H9 (cell line): ENCODE data around the gene TRPM3. TPM values are rescaled to one million over a fixed set of nuclear protein-coding genes. Genes with fewer than 3 reads are reported as not detected.

ENCODE experiments used
- DNase-seq: peaks from one replicate; pipeline ENCODE4 v3.0.0-alpha.2; 2017
- H2AFZ ChIP-seq: one replicate; pipeline ENCODE4 v1.6.1; 2013; ENCODE audit warnings: mild to moderate bottlenecking, low read length, control low read depth, moderate library complexity
- H2AK5ac ChIP-seq: 2 replicates; pipeline ENCODE4 v1.6.1; 2013; ENCODE audit warnings: low read length, control low read depth, mixed read lengths; ENCODE audit not compliant: insufficient read length
- H2BK120ac ChIP-seq: one replicate; pipeline ENCODE4 v1.6.1; 2013; ENCODE audit warnings: low read depth, mild to moderate bottlenecking, low read length, control low read depth, inconsistent platforms; ENCODE audit not compliant: poor library complexity, severe bottlenecking
- H2BK12ac ChIP-seq: 2 replicates; pipeline ENCODE4 v1.6.1; 2013; ENCODE audit warnings: low read length, control low read depth, mixed read lengths, low read depth; ENCODE audit not compliant: insufficient read length
- H2BK15ac ChIP-seq: 2 replicates; pipeline ENCODE4 v1.6.1; 2013; ENCODE audit warnings: low read depth, low read length, control low read depth
- H2BK20ac ChIP-seq: one replicate; pipeline ENCODE4 v1.6.1; 2013; ENCODE audit warnings: low read depth, mild to moderate bottlenecking, low read length, control low read depth, inconsistent platforms; ENCODE audit not compliant: poor library complexity, severe bottlenecking
- H2BK5ac ChIP-seq: 2 replicates; pipeline ENCODE4 v1.6.1; 2013; ENCODE audit warnings: low read length, control low read depth, mixed read lengths; ENCODE audit not compliant: insufficient read length
- H3K14ac ChIP-seq: 2 replicates; pipeline ENCODE4 v1.6.1; 2013; ENCODE audit warnings: low read length, control low read depth; ENCODE audit not compliant: insufficient read depth
- H3K18ac ChIP-seq: 2 replicates; pipeline ENCODE4 v1.6.1; 2013; ENCODE audit warnings: low read depth, mild to moderate bottlenecking, mixed read lengths, low read length, control low read depth; ENCODE audit not compliant: insufficient read length
- H3K23ac ChIP-seq: 2 replicates; pipeline ENCODE4 v1.6.1; 2013; ENCODE audit warnings: low read length, control low read depth, mixed read lengths, low read depth; ENCODE audit not compliant: insufficient read length
- H3K23me2 ChIP-seq: 2 replicates; pipeline ENCODE4 v1.6.1; 2013; ENCODE audit warnings: low read depth, mild to moderate bottlenecking, mixed read lengths, low read length, control low read depth; ENCODE audit not compliant: insufficient read length, poor library complexity, severe bottlenecking
- H3K27ac ChIP-seq: 2 replicates; pipeline ENCODE4 v1.5.1; 2013; ENCODE audit warnings: low read length, control low read depth, mixed read lengths, low read depth; ENCODE audit not compliant: insufficient read length
- H3K27me3 ChIP-seq: 2 replicates; pipeline ENCODE4 v1.6.1; 2013; ENCODE audit warnings: low read length, control low read depth, inconsistent platforms; ENCODE audit not compliant: insufficient read depth
- H3K4ac ChIP-seq: 2 replicates; pipeline ENCODE4 v1.6.1; 2013; ENCODE audit warnings: low read depth, mild to moderate bottlenecking, control low read depth, inconsistent platforms, low read length, moderate library complexity
- H3K4me1 ChIP-seq: 2 replicates; pipeline ENCODE4 v1.6.1; 2013; ENCODE audit warnings: low read length, control low read depth, inconsistent platforms; ENCODE audit not compliant: insufficient read depth
- H3K4me2 ChIP-seq: 2 replicates; pipeline ENCODE4 v1.6.1; 2013; ENCODE audit warnings: low read length, control low read depth, mixed read lengths; ENCODE audit not compliant: insufficient read length, insufficient read depth
- H3K56ac ChIP-seq: 2 replicates; pipeline ENCODE4 v1.6.1; 2013; ENCODE audit warnings: low read depth, mild to moderate bottlenecking, mixed read lengths, low read length, control low read depth; ENCODE audit not compliant: insufficient read length
- H3K79me1 ChIP-seq: 2 replicates; pipeline ENCODE4 v1.6.1; 2013; ENCODE audit warnings: low read depth, mild to moderate bottlenecking, moderate library complexity, low read length, control low read depth, inconsistent platforms; ENCODE audit not compliant: insufficient read depth, poor library complexity, severe bottlenecking
- H3K79me2 ChIP-seq: 2 replicates; pipeline ENCODE4 v1.6.1; 2013; ENCODE audit warnings: low read length, control low read depth, inconsistent platforms; ENCODE audit not compliant: insufficient read depth
- H3K9ac ChIP-seq: 2 replicates; pipeline ENCODE4 v1.6.1; 2013; ENCODE audit warnings: low read length, control low read depth, mixed read lengths; ENCODE audit not compliant: insufficient read length; ENCODE audit errors: extremely low read depth
- H3K9me3 ChIP-seq: one replicate; pipeline ENCODE4 v1.6.1; 2013; ENCODE audit warnings: low read depth, low read length, inconsistent platforms; ENCODE audit not compliant: control insufficient read depth
- H3T11ph ChIP-seq: one replicate; pipeline ENCODE4 v1.6.1; 2013; ENCODE audit warnings: mild to moderate bottlenecking, low read length, control low read depth, inconsistent platforms
- H4K20me1 ChIP-seq: one replicate; pipeline ENCODE4 v1.6.1; 2013; ENCODE audit not compliant: control insufficient read depth, insufficient read length, insufficient read depth
- H4K5ac ChIP-seq: 2 replicates; pipeline ENCODE4 v1.6.1; 2013; ENCODE audit warnings: low read depth, mild to moderate bottlenecking, mixed read lengths, low read length, control low read depth; ENCODE audit not compliant: insufficient read length
- H4K8ac ChIP-seq: replicated peaks from 2 replicates; pipeline ENCODE4 v1.6.1; 2013; ENCODE audit warnings: low read length, control low read depth, mixed read lengths, low read depth; ENCODE audit not compliant: insufficient read length
- H4K91ac ChIP-seq: 2 replicates; pipeline ENCODE4 v1.6.1; 2013; ENCODE audit warnings: low read depth, mild to moderate bottlenecking, moderate library complexity, mixed read lengths, low read length, control low read depth; ENCODE audit not compliant: insufficient read length
- H3K27ac Mint-ChIP-seq, 3 experiments: 2 replicates in 2 of 3; 3 replicates in 1 of 3; pipeline ENCODE4 v1.8.0; 2020 to 2021; ENCODE audit warnings: mixed read lengths in 3 of 3, mild to moderate bottlenecking in 1 of 3, moderate library complexity in 1 of 3
- H3K27me3 Mint-ChIP-seq: 2 replicates; pipeline ENCODE4 v1.8.0; 2021; ENCODE audit warnings: low read depth, mild to moderate bottlenecking, moderate library complexity, mixed read lengths
- H3K36me3 Mint-ChIP-seq, 3 experiments: 2 replicates in 2 of 3; 3 replicates in 1 of 3; pipeline ENCODE4 v1.8.0; 2020 to 2021; ENCODE audit warnings: low read depth in 3 of 3, mixed read lengths in 3 of 3; ENCODE audit not compliant: insufficient read depth in 1 of 3
- H3K4me1 Mint-ChIP-seq, 2 experiments: 2 replicates each; pipeline ENCODE4 v1.8.0; 2020; ENCODE audit warnings: mixed read lengths in 2 of 2
- H3K4me3 Mint-ChIP-seq, 2 experiments: 2 replicates in 1 of 2; 3 replicates in 1 of 2; pipeline ENCODE4 v1.8.0; 2020 to 2021; ENCODE audit warnings: mild to moderate bottlenecking in 2 of 2, mixed read lengths in 2 of 2, moderate library complexity in 1 of 2
- H3K9me3 Mint-ChIP-seq, 2 experiments: 2 replicates in 1 of 2; 3 replicates in 1 of 2; pipeline ENCODE4 v1.8.0; 2020; ENCODE audit warnings: mild to moderate bottlenecking in 2 of 2, mixed read lengths in 2 of 2, moderate library complexity in 1 of 2
- WGBS: extraction: QIAGEN DNeasy Blood & Tissue Kit; methylation state at CpG from one replicate; pipeline ENCODE4 v1.1.7; 2013; ENCODE audit warnings: missing lambda C conversion rate, low lambda C conversion rate, mixed read lengths; ENCODE audit not compliant: insufficient read length; ENCODE audit errors: extremely low coverage; 5-methylcytosine and 5-hydroxymethylcytosine counted together
- total RNA-seq: library from RNA; stranded (reverse); gene quantifications from 2 replicates; pipeline ENCODE4 v1.2.1, GENCODE V29; 2021
- TF ChIP-seq, protein P1 (sequence below): fragments of 200-600 bp; sonication (generic); conservative IDR thresholded peaks from 3 replicates; pipeline ENCODE4 v1.8.0; 2021; ENCODE audit warnings: antibody characterized with exemption, mild to moderate bottlenecking

The TRPM3 gene
- total RNA-seq, 1 experiment from 2014 or later, result 10.3 TPM

DNA sequence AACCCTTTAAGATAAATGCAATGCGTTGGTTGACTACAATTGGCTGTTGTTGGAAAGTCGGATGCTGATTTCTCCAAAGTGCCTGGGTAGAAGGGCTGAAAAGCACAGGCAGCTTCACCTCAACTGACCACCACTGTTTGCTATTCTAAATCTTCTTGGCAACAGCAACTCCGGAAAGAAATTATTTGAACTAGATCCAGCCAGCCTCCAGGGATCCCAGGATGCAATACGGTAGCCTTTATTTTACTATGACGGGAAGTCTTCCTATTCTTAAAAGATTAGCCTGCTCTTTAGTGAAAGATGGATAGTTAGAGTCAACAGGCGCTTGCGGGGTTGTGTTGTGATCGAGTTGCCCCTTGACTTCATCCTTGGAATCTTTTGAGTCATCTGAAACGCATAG is 628.4 kb downstream of the TRPM3 start:
- Histone ChIP-seq H3K4me2 (no peak overlapping the region), H4K5ac (no peak overlapping the region), H2BK12ac (no peak overlapping the region), H3K79me1 (no peaks in the 10 kb centered on the region), H4K8ac (no peak overlapping the region), H2AFZ (no peak overlapping the region), H3K56ac (no peak overlapping the region), H2AK5ac (no peak overlapping the region), H3K9ac (no peak overlapping the region), H3K4ac (no peak overlapping the region), H3K27me3 (no peaks in the 10 kb centered on the region), H2BK5ac (no peak overlapping the region), H2BK20ac (no peak overlapping the region), H2BK120ac (no peak overlapping the region), H2BK15ac (no peak overlapping the region), H3K14ac (no peak overlapping the region), H3K9me3 (no peaks in the 10 kb centered on the region), H3K79me2 (no peaks in the 10 kb centered on the region), H3T11ph (no peak overlapping the region), H3K27ac (no peak overlapping the region), H3K18ac (no peak overlapping the region), H3K23me2 (no peaks in the 10 kb centered on the region), H3K23ac (no peak overlapping the region), H3K4me1 (no peaks in the 10 kb centered on the region), H4K91ac (no peak overlapping the region), H4K20me1 (no peaks in the 10 kb centered on the region)
- Mint-ChIP-seq H3K27ac (no peak overlapping the region), H3K27me3 (peaks cover 1% of the 10 kb centered on the region; the same call in 1 of the 2 replicates), H3K4me1 (no peaks in the 10 kb centered on the region), H3K9me3 (no peaks in the 10 kb centered on the region; a peak in 1 of 5 replicates), H3K4me3 (no peak overlapping the region), H3K36me3 (no peaks in the 10 kb centered on the region; a peak in 1 of 7 replicates)
- DNase-seq, result no peak
- WGBS, result no CpG with 5 or more reads among the region's 9 CpGs
- TF ChIP-seq, protein P1, sequence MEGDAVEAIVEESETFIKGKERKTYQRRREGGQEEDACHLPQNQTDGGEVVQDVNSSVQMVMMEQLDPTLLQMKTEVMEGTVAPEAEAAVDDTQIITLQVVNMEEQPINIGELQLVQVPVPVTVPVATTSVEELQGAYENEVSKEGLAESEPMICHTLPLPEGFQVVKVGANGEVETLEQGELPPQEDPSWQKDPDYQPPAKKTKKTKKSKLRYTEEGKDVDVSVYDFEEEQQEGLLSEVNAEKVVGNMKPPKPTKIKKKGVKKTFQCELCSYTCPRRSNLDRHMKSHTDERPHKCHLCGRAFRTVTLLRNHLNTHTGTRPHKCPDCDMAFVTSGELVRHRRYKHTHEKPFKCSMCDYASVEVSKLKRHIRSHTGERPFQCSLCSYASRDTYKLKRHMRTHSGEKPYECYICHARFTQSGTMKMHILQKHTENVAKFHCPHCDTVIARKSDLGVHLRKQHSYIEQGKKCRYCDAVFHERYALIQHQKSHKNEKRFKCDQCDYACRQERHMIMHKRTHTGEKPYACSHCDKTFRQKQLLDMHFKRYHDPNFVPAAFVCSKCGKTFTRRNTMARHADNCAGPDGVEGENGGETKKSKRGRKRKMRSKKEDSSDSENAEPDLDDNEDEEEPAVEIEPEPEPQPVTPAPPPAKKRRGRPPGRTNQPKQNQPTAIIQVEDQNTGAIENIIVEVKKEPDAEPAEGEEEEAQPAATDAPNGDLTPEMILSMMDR, result no peak
